Measurements from ENCODE around the gene DIAPH3. TPM values are rescaled to one million over a fixed set of nuclear protein-coding genes. Genes with fewer than 3 reads are reported as not detected.
A peak's percentile ranks its signal among the peaks of the same experiment; 100 is the strongest.

The DIAPH3 gene
- total RNA-seq, 1 experiment from 2014 or later: 62.3 TPM

DNA sequence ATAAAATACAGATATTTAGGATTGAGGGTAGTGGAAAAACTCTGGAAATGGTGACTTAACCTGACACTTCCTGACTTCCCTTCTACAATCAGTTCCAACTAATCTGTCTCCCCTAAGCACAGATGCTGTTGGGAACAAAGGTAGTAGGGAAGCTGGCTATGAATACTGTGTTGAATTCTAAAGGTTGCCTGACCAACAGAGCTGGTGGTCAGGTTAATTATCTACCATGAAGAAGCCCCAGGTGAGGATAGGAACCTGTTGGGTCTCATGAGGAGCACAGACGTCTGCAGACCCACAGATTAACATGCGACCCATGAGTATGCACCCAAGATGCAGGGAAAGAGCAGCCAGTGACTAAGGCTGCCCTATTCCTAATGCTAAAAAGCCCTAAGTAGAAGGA, 172.3 kb downstream of the DIAPH3 start:
- Histone ChIP-seq H3K27me3 (replicated peaks; ENCODE audit: insufficient read depth, low read depth, low read length, poor library complexity) (no peaks in the 10 kb centered on the region), H3K4me1 (ENCODE audit: insufficient read depth, low read length, poor library complexity, severe bottlenecking) (peaks cover 5% of the 10 kb centered on the region), H3K36me3 (ENCODE audit: insufficient read depth, low read length, poor library complexity, severe bottlenecking) (peaks cover 24% of the 10 kb centered on the region), H3K4me3 (ENCODE audit: low read depth, low read length, poor library complexity, severe bottlenecking) (no peak overlapping the region), H3K27ac (ENCODE audit: low read depth, low read length, poor library complexity, severe bottlenecking) (no peak overlapping the region), H3K9me3 (ENCODE audit: low read depth, low read length, poor library complexity, severe bottlenecking) (no peaks in the 10 kb centered on the region)
- no peak for TF ChIP-seq EZH2 (IDR thresholded peaks at IDR 0.05; ENCODE audit: borderline replicate concordance, low read depth, low read length, poor library complexity, severe bottlenecking)
- TF ChIP-seq, protein P1, sequence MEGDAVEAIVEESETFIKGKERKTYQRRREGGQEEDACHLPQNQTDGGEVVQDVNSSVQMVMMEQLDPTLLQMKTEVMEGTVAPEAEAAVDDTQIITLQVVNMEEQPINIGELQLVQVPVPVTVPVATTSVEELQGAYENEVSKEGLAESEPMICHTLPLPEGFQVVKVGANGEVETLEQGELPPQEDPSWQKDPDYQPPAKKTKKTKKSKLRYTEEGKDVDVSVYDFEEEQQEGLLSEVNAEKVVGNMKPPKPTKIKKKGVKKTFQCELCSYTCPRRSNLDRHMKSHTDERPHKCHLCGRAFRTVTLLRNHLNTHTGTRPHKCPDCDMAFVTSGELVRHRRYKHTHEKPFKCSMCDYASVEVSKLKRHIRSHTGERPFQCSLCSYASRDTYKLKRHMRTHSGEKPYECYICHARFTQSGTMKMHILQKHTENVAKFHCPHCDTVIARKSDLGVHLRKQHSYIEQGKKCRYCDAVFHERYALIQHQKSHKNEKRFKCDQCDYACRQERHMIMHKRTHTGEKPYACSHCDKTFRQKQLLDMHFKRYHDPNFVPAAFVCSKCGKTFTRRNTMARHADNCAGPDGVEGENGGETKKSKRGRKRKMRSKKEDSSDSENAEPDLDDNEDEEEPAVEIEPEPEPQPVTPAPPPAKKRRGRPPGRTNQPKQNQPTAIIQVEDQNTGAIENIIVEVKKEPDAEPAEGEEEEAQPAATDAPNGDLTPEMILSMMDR (conservative IDR thresholded peaks at IDR 0.05; ENCODE audit: low read depth, low read length): no peak
- CTCF ChIA-PET: interaction anchor here (0.6 kb wide), 1 partner anchor 311 kb away, joined by 5 read pairs; no protein-coding TSS in a partner anchor
- POLR2A ChIA-PET (ENCODE audit: low non-redundant PET): no interaction called here
- intact Hi-C loops (cut with micrococcal nuclease; ENCODE audit: unreplicated experiment): no loop called here
- BruUV-seq (replicated peaks): no TSS peak
- DNase-seq (ENCODE audit: low spot score): no peak

DNA sequence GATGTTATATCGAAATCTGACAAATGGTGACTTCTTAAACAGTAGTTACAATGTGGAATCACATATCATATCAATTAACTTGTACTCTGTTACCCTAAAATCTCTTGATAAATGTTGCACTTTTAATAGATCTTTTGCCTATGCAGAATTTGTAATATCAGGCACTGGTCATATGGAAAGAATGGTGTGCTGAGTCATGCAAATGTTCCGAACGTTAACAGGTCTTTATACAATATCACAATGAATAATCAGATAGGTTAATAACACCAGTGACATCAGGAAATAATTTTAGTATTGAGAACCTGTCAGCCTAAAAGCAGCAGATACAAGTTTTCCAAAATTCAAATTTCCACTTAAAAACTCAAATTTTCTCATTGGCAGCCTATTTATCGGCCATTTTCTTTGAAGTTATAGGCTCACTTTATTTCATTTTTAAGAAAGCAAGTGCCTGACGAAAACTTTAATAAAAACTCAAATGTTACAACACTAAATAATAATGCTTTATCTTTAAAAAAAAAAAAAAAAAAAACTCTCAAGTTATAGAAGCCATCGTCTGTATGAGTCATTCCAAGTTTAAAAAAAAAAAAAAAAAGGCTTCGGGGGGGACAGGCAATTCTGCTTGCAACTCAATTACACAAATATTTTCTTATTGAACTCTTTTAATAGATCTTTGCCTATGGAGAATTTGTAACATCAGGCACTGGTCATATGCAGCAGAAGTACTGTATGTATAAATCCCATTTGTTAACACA, 180.9 kb downstream of the DIAPH3 start:
- ChIA-PET CTCF (no interaction called here), POLR2A (ENCODE audit: low non-redundant PET) (no interaction called here)
- BruUV-seq (replicated peaks): no TSS peak
- TF ChIP-seq EZH2 (IDR thresholded peaks at IDR 0.05; ENCODE audit: borderline replicate concordance, low read depth, low read length, poor library complexity, severe bottlenecking): no peak
- TF ChIP-seq, protein P1 (conservative IDR thresholded peaks at IDR 0.05; ENCODE audit: low read depth, low read length): no peak
- Histone ChIP-seq H3K9me3 (ENCODE audit: low read depth, low read length, poor library complexity, severe bottlenecking) (no peaks in the 10 kb centered on the region), H3K27me3 (replicated peaks; ENCODE audit: insufficient read depth, low read depth, low read length, poor library complexity) (no peaks in the 10 kb centered on the region), H3K27ac (ENCODE audit: low read depth, low read length, poor library complexity, severe bottlenecking) (peak overlapping the region; percentile 71), H3K36me3 (ENCODE audit: insufficient read depth, low read length, poor library complexity, severe bottlenecking) (peaks cover 10% of the 10 kb centered on the region), H3K4me1 (ENCODE audit: insufficient read depth, low read length, poor library complexity, severe bottlenecking) (peaks cover 11% of the 10 kb centered on the region), H3K4me3 (ENCODE audit: low read depth, low read length, poor library complexity, severe bottlenecking) (no peak overlapping the region)
- no peak for DNase-seq (ENCODE audit: low spot score)
- intact Hi-C loops (cut with micrococcal nuclease; ENCODE audit: unreplicated experiment): no loop called here

DNA sequence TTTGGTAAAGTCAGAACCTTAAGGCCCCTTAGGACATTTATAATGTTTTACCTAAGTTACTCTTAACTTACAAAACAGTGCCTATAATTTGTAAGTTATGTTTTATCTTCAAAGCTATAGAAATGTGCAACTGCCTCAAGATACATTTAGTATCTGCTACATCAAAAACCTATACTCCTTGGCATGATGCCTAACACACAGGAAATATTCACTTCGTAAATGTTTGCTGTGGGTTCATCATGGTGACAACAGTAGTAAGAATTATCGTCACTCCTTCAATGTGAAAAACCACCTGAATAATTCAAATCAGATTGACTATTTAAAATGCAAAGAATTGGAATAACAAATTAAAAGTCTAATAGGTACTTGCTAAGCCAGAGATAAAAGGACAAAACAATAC, 184.1 kb downstream of the DIAPH3 start:
- H3K27ac ChIP-seq (ENCODE audit: low read depth, low read length, poor library complexity, severe bottlenecking): no peak overlapping the region
- H3K4me1 ChIP-seq (ENCODE audit: insufficient read depth, low read length, poor library complexity, severe bottlenecking): peaks cover 34% of the 10 kb centered on the region
- H3K4me3 ChIP-seq (ENCODE audit: low read depth, low read length, poor library complexity, severe bottlenecking): no peak overlapping the region
- ChIA-PET CTCF (no interaction called here), POLR2A (ENCODE audit: low non-redundant PET) (no interaction called here)
- no peaks in the 10 kb centered on the region for H3K27me3 ChIP-seq (replicated peaks; ENCODE audit: insufficient read depth, low read depth, low read length, poor library complexity)
- H3K36me3 ChIP-seq (ENCODE audit: insufficient read depth, low read length, poor library complexity, severe bottlenecking): peaks cover 10% of the 10 kb centered on the region
- no peaks in the 10 kb centered on the region for H3K9me3 ChIP-seq (ENCODE audit: low read depth, low read length, poor library complexity, severe bottlenecking)
- TF ChIP-seq, protein P1 (conservative IDR thresholded peaks at IDR 0.05; ENCODE audit: low read depth, low read length): no peak
- no peak for TF ChIP-seq EZH2 (IDR thresholded peaks at IDR 0.05; ENCODE audit: borderline replicate concordance, low read depth, low read length, poor library complexity, severe bottlenecking)
- DNase-seq (ENCODE audit: low spot score): no peak
- intact Hi-C loops (cut with micrococcal nuclease; ENCODE audit: unreplicated experiment): loop anchor here (5.0 kb wide), 1 partner anchor 103 kb away; no protein-coding TSS in a partner anchor
- BruUV-seq (replicated peaks): no TSS peak

Measured in A673 (cell line).